ENCODE results near the gene PSRC1.

Gene PSRC1

GRCh38 chr1:109265741-109266330 is 17.1 kb downstream of the PSRC1 start:
- no peak for DNase-seq (ENCODE audit: extremely low read depth, low read depth)
- TF ChIP-seq CTCF (IDR thresholded peaks at IDR 0.05; ENCODE audit: low read depth, low read length) = no peak

- DNase-seq (ENCODE audit: extremely low read depth, low read depth) = no peak
- no peak for TF ChIP-seq CTCF (IDR thresholded peaks at IDR 0.05; ENCODE audit: low read depth, low read length)
These were observed 17.9 kb downstream of the PSRC1 start for GRCh38 chr1:109265016-109265415.

GRCh38 chr1:109264379-109264755 is 18.6 kb downstream of the PSRC1 start:
- no peak for TF ChIP-seq CTCF (IDR thresholded peaks at IDR 0.05; ENCODE audit: low read depth, low read length)
- no peak for DNase-seq (ENCODE audit: extremely low read depth, low read depth)

GRCh38 chr1:109263597-109264378 is 19.2 kb downstream of the PSRC1 start:
- peak; percentile 96 for TF ChIP-seq CTCF (IDR thresholded peaks at IDR 0.05; ENCODE audit: low read depth, low read length)
- DNase-seq (ENCODE audit: extremely low read depth, low read depth) = peak; percentile 24

GRCh38 chr1:109263234-109263596 is 19.7 kb downstream of the PSRC1 start:
- no peak for TF ChIP-seq CTCF (IDR thresholded peaks at IDR 0.05; ENCODE audit: low read depth, low read length)
- DNase-seq (ENCODE audit: extremely low read depth, low read depth) = no peak

- no peak for TF ChIP-seq CTCF (IDR thresholded peaks at IDR 0.05; ENCODE audit: low read depth, low read length)
- DNase-seq (ENCODE audit: extremely low read depth, low read depth) = no peak
These were observed 20.5 kb downstream of the PSRC1 start for GRCh38 chr1:109262231-109263055.

- no peak for DNase-seq (ENCODE audit: extremely low read depth, low read depth)
- no peak for TF ChIP-seq CTCF (IDR thresholded peaks at IDR 0.05; ENCODE audit: low read depth, low read length)
These were observed 21.4 kb downstream of the PSRC1 start for GRCh38 chr1:109261578-109261977.
